HFFc6 (cell line): ENCODE results near the gene ISY1. TPM values are rescaled to one million over a fixed set of nuclear protein-coding genes. Genes with fewer than 3 reads are reported as not detected.
A peak's percentile ranks its signal among the peaks of the same experiment; 100 is the strongest.

Experiments
- DNase-seq: peaks from one replicate; pipeline ENCODE4 v3.0.0-alpha.2; 2018
- H3K27ac Mint-ChIP-seq: 2 replicates; pipeline ENCODE4 v1.8.0; 2020; ENCODE audit warnings: mild to moderate bottlenecking, mixed read lengths
- H3K27me3 Mint-ChIP-seq: 2 replicates; pipeline ENCODE4 v1.8.0; 2021; ENCODE audit warnings: mild to moderate bottlenecking, moderate library complexity, mixed read lengths; ENCODE audit not compliant: insufficient read depth
- H3K36me3 Mint-ChIP-seq: 2 replicates; pipeline ENCODE4 v1.8.0; 2021; ENCODE audit warnings: low read depth, mixed read lengths
- H3K4me1 Mint-ChIP-seq: 2 replicates; pipeline ENCODE4 v1.8.0; 2020; ENCODE audit warnings: low read depth, mixed read lengths
- H3K4me3 Mint-ChIP-seq: 2 replicates; pipeline ENCODE4 v1.8.0; 2020; ENCODE audit warnings: mild to moderate bottlenecking, moderate library complexity, mixed read lengths
- H3K9me3 Mint-ChIP-seq: 2 replicates; pipeline ENCODE4 v1.8.0; 2020; ENCODE audit warnings: mild to moderate bottlenecking, mixed read lengths
- total RNA-seq, 6 experiments: library from RNA; stranded (reverse); fragmentation: NEBNext Ultra II Directional; extraction: Animal tissue kit (Norgen Biotek cat#: 25700); gene quantifications; 2 replicates in 1 of 6; 3 replicates in 5 of 6; pipeline ENCODE4 v1.2.3, GENCODE V29; 2021
- TF ChIP-seq, protein P1 (sequence below): fragments of 200-600 bp; sonication (generic); IDR thresholded peaks from 2 replicates; pipeline ENCODE4 v1.5.0; 2021; ENCODE audit warnings: antibody characterized with exemption, mild to moderate bottlenecking

ISY1 gene
- total RNA-seq, 6 experiments from 2014 or later: 34.6 to 50.6 (median 42.2) TPM

GRCh38 chr3:129184396-129184657, 23.5 kb upstream of the ISY1 start:
- DNase-seq: no peak
- H3K4me3 Mint-ChIP-seq: peak overlapping the region; percentile 98
- H3K27ac Mint-ChIP-seq: peak overlapping the region; percentile 97
- H3K27me3 Mint-ChIP-seq: peaks cover 1% of the 10 kb centered on the region
- peaks cover 32% of the 10 kb centered on the region for H3K36me3 Mint-ChIP-seq
- peaks cover 38% of the 10 kb centered on the region for H3K4me1 Mint-ChIP-seq
- TF ChIP-seq, protein P1, sequence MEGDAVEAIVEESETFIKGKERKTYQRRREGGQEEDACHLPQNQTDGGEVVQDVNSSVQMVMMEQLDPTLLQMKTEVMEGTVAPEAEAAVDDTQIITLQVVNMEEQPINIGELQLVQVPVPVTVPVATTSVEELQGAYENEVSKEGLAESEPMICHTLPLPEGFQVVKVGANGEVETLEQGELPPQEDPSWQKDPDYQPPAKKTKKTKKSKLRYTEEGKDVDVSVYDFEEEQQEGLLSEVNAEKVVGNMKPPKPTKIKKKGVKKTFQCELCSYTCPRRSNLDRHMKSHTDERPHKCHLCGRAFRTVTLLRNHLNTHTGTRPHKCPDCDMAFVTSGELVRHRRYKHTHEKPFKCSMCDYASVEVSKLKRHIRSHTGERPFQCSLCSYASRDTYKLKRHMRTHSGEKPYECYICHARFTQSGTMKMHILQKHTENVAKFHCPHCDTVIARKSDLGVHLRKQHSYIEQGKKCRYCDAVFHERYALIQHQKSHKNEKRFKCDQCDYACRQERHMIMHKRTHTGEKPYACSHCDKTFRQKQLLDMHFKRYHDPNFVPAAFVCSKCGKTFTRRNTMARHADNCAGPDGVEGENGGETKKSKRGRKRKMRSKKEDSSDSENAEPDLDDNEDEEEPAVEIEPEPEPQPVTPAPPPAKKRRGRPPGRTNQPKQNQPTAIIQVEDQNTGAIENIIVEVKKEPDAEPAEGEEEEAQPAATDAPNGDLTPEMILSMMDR: no peak
- H3K9me3 Mint-ChIP-seq: no peaks in the 10 kb centered on the region

GRCh38 chr3:129183569-129184395, 22.9 kb upstream of the ISY1 start, which contains the start of gene CNBP:
Gene CNBP, minus strand, starts transcription at chr3:129183896. Its CDS starts 12,139 bp downstream, at chr3:129171757.
- H3K36me3 Mint-ChIP-seq: peaks cover 32% of the 10 kb centered on the region
- peaks cover 42% of the 10 kb centered on the region for H3K4me1 Mint-ChIP-seq
- peaks cover 1% of the 10 kb centered on the region for H3K27me3 Mint-ChIP-seq
- peak within 1 kb of the TSS; percentile 97 for H3K27ac Mint-ChIP-seq
- peak within 1 kb of the TSS; percentile 98 for H3K4me3 Mint-ChIP-seq
- DNase-seq: peak; percentile 87
- no peaks in the 10 kb centered on the region for H3K9me3 Mint-ChIP-seq
- TF ChIP-seq, protein P1: no peak

DNA sequence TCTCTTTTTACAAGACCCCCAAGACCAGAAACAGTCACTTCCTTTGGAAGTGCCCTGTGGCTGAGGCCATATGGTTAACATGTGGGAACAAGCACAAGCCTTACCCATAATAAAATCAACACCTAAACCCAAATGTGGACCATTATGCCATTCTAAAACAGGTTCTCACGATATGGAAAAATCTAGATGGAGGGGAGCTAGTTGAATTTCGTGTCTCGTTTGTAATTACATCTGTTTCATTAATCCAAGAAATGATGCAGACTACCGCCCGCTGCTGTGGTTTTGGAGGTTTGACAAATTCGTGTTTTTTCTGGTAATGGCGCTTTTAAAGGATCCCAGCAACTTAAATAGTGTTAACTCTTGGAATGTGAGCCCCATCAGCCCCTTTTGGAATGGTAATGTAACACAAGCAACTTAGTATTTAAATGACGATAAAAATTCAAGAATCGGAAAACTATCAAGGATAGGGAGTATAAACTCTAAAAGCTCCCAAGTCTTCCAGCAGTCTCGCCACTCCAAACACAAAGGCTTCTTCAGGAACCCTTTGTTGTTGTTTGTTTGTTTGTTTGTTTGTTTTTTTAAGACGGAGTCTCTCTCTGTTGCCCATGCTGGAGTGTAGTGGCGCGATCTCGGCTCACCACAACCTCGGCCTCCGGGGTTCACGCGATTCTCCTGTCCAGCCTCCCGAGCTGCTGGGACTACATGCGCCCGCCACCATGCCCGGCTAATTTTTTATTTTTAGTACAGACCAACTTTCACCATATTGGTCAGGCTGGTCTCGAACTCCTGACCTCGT, 21.7 kb upstream of the ISY1 start:
- H3K4me3 Mint-ChIP-seq: peak overlapping the region; percentile 98
- peak; percentile 9 for DNase-seq
- H3K27me3 Mint-ChIP-seq: peaks cover 1% of the 10 kb centered on the region
- TF ChIP-seq, protein P1: no peak
- peaks cover 32% of the 10 kb centered on the region for H3K36me3 Mint-ChIP-seq
- H3K4me1 Mint-ChIP-seq: peaks cover 49% of the 10 kb centered on the region
- peak overlapping the region; percentile 97 for H3K27ac Mint-ChIP-seq
- no peaks in the 10 kb centered on the region for H3K9me3 Mint-ChIP-seq

- peaks cover 57% of the 10 kb centered on the region for H3K4me1 Mint-ChIP-seq
- H3K27ac Mint-ChIP-seq: peak overlapping the region; percentile 97
- no peaks in the 10 kb centered on the region for H3K9me3 Mint-ChIP-seq
- H3K27me3 Mint-ChIP-seq: peaks cover 1% of the 10 kb centered on the region
- peaks cover 32% of the 10 kb centered on the region for H3K36me3 Mint-ChIP-seq
- TF ChIP-seq, protein P1: no peak
- peak overlapping the region; percentile 98 for H3K4me3 Mint-ChIP-seq
- DNase-seq: no peak
Measured at GRCh38 chr3:129181819-129182218, 21.0 kb upstream of the ISY1 start.

GRCh38 chr3:129180461-129180860, 19.6 kb upstream of the ISY1 start:
- H3K9me3 Mint-ChIP-seq: no peaks in the 10 kb centered on the region
- peaks cover 1% of the 10 kb centered on the region for H3K27me3 Mint-ChIP-seq
- TF ChIP-seq, protein P1: no peak
- no peak for DNase-seq
- H3K36me3 Mint-ChIP-seq: peaks cover 37% of the 10 kb centered on the region
- peaks cover 65% of the 10 kb centered on the region for H3K4me1 Mint-ChIP-seq
- H3K27ac Mint-ChIP-seq: peak overlapping the region; percentile 97
- H3K4me3 Mint-ChIP-seq: peak overlapping the region; percentile 98
